ENCODE measurements around the gene RIMS1. TPM values are rescaled to one million over a fixed set of nuclear protein-coding genes. Genes with fewer than 3 reads are reported as not detected.

The RIMS1 gene
- total and polyA plus RNA-seq, 2 donors (not counting 1 experiment from before 2014, with no cell fraction given), result not detected

- H3K27ac ChIP-seq (ENCODE audit: low read length in 2 of 2), result no peak overlapping the region
- no peaks in the 10 kb centered on the region for H3K9me3 Mint-ChIP-seq (ENCODE audit: insufficient read depth)
- TF ChIP-seq CTCF (IDR thresholded peaks at IDR 0.05), result no peak
- no peak for TF ChIP-seq EZH2 (IDR thresholded peaks at IDR 0.05; ENCODE audit: borderline replicate concordance, insufficient read depth, low read depth, low read length, poor library complexity, severe bottlenecking)
- H3K36me3 ChIP-seq (replicated peaks in 1 of 2; ENCODE audit: control extremely low read depth in 1 of 2, control insufficient read depth in 1 of 2, extremely low read depth in 1 of 2, insufficient read depth in 2 of 2, low read length in 1 of 2), result no peaks in the 10 kb centered on the region
- H3K27me3 ChIP-seq (replicated peaks in 1 of 4; ENCODE audit: control extremely low read depth in 1 of 4, control insufficient read depth in 3 of 4, insufficient read depth in 4 of 4, low read length in 3 of 4), result no peaks in the 10 kb centered on the region
- POLR2A ChIA-PET, result no interaction called here
- no peaks in the 10 kb centered on the region for H3K27me3 Mint-ChIP-seq
- no peak overlapping the region for H3K4me3 ChIP-seq (ENCODE audit: control extremely low read depth in 1 of 5, extremely low read depth in 1 of 5, insufficient read depth in 1 of 5, low read depth in 2 of 5, low read length in 4 of 5)
- CTCF ChIA-PET, result no interaction called here
- no peaks in the 10 kb centered on the region for H3K9me3 ChIP-seq (ENCODE audit: control extremely low read depth in 1 of 3, control insufficient read depth in 2 of 3, insufficient read depth in 1 of 3, low read length in 2 of 3)
- no peak overlapping the region for H3K4me3 Mint-ChIP-seq
- H3K4me1 Mint-ChIP-seq, result no peaks in the 10 kb centered on the region
- H3K4me2 ChIP-seq (replicated peaks; ENCODE audit: low read depth, low read length, poor library complexity, severe bottlenecking), result no peak overlapping the region
- no peaks in the 10 kb centered on the region for H3K79me2 ChIP-seq (ENCODE audit: control insufficient read depth, insufficient read depth, low read length)
- H2AFZ ChIP-seq (ENCODE audit: insufficient read depth, low read depth, low read length, poor library complexity, severe bottlenecking), result no peak overlapping the region
- H3K9ac ChIP-seq (ENCODE audit: low read length), result no peak overlapping the region
- intact Hi-C loops (cut with micrococcal nuclease), result no loop called here
- no peaks in the 10 kb centered on the region for H4K20me1 ChIP-seq (ENCODE audit: control insufficient read depth, insufficient read depth, low read length, poor library complexity, severe bottlenecking)
- no peak for ATAC-seq (ENCODE audit: low read depth)
- no peak for DNase-seq
- no peak overlapping the region for H3K27ac Mint-ChIP-seq
- no CpG with 5 or more reads among the region's 1 CpG for WGBS (ENCODE audit: insufficient coverage)
- no peaks in the 10 kb centered on the region for H3K4me1 ChIP-seq (ENCODE audit: control insufficient read depth in 2 of 2, insufficient read depth in 2 of 2, low read length in 2 of 2)
Observed at GRCh38 chr6:72035966-72036365, 149.6 kb downstream of the RIMS1 start.

- Mint-ChIP-seq H3K9me3 (ENCODE audit: insufficient read depth) (no peaks in the 10 kb centered on the region), H3K27me3 (no peaks in the 10 kb centered on the region), H3K4me3 (no peak overlapping the region), H3K27ac (no peak overlapping the region), H3K4me1 (no peaks in the 10 kb centered on the region)
- no peaks in the 10 kb centered on the region for H3K79me2 ChIP-seq (ENCODE audit: control insufficient read depth, insufficient read depth, low read length)
- no peaks in the 10 kb centered on the region for H3K4me1 ChIP-seq (ENCODE audit: control insufficient read depth in 2 of 2, insufficient read depth in 2 of 2, low read length in 2 of 2)
- no peaks in the 10 kb centered on the region for H3K27me3 ChIP-seq (replicated peaks in 1 of 4; ENCODE audit: control extremely low read depth in 1 of 4, control insufficient read depth in 3 of 4, insufficient read depth in 4 of 4, low read length in 3 of 4)
- no peak for TF ChIP-seq CTCF (IDR thresholded peaks at IDR 0.05)
- no peak for TF ChIP-seq EZH2 (IDR thresholded peaks at IDR 0.05; ENCODE audit: borderline replicate concordance, insufficient read depth, low read depth, low read length, poor library complexity, severe bottlenecking)
- no peaks in the 10 kb centered on the region for H3K36me3 ChIP-seq (replicated peaks in 1 of 2; ENCODE audit: control extremely low read depth in 1 of 2, control insufficient read depth in 1 of 2, extremely low read depth in 1 of 2, insufficient read depth in 2 of 2, low read length in 1 of 2)
- no peak for ATAC-seq (ENCODE audit: low read depth)
- CTCF ChIA-PET, result no interaction called here
- H3K4me3 ChIP-seq (ENCODE audit: control extremely low read depth in 1 of 5, extremely low read depth in 1 of 5, insufficient read depth in 1 of 5, low read depth in 2 of 5, low read length in 4 of 5), result no peak overlapping the region
- POLR2A ChIA-PET, result no interaction called here
- no peak overlapping the region for H3K9ac ChIP-seq (ENCODE audit: low read length)
- DNase-seq, result no peak
- H3K9me3 ChIP-seq (ENCODE audit: control extremely low read depth in 1 of 3, control insufficient read depth in 2 of 3, insufficient read depth in 1 of 3, low read length in 2 of 3), result no peaks in the 10 kb centered on the region
- intact Hi-C loops (cut with micrococcal nuclease), result no loop called here
- H4K20me1 ChIP-seq (ENCODE audit: control insufficient read depth, insufficient read depth, low read length, poor library complexity, severe bottlenecking), result no peaks in the 10 kb centered on the region
- no peak overlapping the region for H2AFZ ChIP-seq (ENCODE audit: insufficient read depth, low read depth, low read length, poor library complexity, severe bottlenecking)
- WGBS (ENCODE audit: insufficient coverage), result 33% methylated on average over 3 of the region's 4 CpGs
- H3K4me2 ChIP-seq (replicated peaks; ENCODE audit: low read depth, low read length, poor library complexity, severe bottlenecking), result no peak overlapping the region
- H3K27ac ChIP-seq (ENCODE audit: low read length in 2 of 2), result no peak overlapping the region
Observed at GRCh38 chr6:72037006-72037405, 150.7 kb downstream of the RIMS1 start.

Data from B cell (primary cell).